Activated naive CD8-positive, alpha-beta T cell (primary cell): Measurements from ENCODE around the gene NUDCD3.
"Not testable (repeated sequence)": the region's sequence is repeated elsewhere in the genome, so short reads cannot be mapped to it uniquely, and the experiment has no call there.

Source experiments
- H3K27ac Mint-ChIP-seq: one replicate; pipeline ENCODE4 v1.8.0; 2021; ENCODE audit warnings: mixed read lengths
- H3K27me3 Mint-ChIP-seq: one replicate; pipeline ENCODE4 v1.8.0; 2021; ENCODE audit warnings: mixed read lengths
- H3K36me3 Mint-ChIP-seq: one replicate; pipeline ENCODE4 v1.8.0; 2021; ENCODE audit warnings: mixed read lengths
- H3K4me1 Mint-ChIP-seq: one replicate; pipeline ENCODE4 v1.8.0; 2021; ENCODE audit warnings: low read depth, mixed read lengths
- H3K4me3 Mint-ChIP-seq: one replicate; pipeline ENCODE4 v1.8.0; 2021; ENCODE audit warnings: mild to moderate bottlenecking, mixed read lengths
- H3K9me3 Mint-ChIP-seq: one replicate; pipeline ENCODE4 v1.8.0; 2021; ENCODE audit warnings: low read depth, mixed read lengths

The NUDCD3 gene

DNA sequence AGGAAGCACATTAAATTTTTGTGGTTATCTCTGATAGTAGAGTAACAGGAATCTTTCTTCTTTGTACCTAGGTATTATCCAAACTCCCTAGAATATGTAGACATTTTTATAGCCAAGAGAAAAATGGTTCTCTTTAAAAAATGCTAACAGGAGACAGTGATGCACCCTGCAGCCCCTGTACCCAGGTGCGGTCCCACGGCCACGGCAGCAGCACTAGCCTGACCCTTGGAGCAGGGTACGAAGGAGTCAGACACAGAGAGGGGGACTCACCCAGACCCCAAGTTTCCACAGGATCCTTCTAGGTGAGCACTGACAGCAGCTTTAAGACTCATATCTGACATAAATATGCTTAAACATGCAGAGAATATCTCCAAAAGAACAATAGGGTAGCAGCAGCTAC is 60.4 kb downstream of the NUDCD3 start:
- Mint-ChIP-seq H3K27me3 (no peaks in the 10 kb centered on the region), H3K27ac (no peak overlapping the region), H3K36me3 (peaks cover 7% of the 10 kb centered on the region), H3K4me1 (peaks cover 35% of the 10 kb centered on the region), H3K4me3 (no peak overlapping the region), H3K9me3 (no peaks in the 10 kb centered on the region)

- not testable (repeated sequence) for H3K9me3 Mint-ChIP-seq, H3K4me3 Mint-ChIP-seq, H3K27me3 Mint-ChIP-seq
- peaks cover 50% of the 10 kb centered on the region for H3K4me1 Mint-ChIP-seq
- peaks cover 21% of the 10 kb centered on the region for H3K36me3 Mint-ChIP-seq
- H3K27ac Mint-ChIP-seq, result peak overlapping the region; percentile 70
These were observed 65.7 kb downstream of the NUDCD3 start for GRCh38 chr7:44424762-44425161.

GRCh38 chr7:44416941-44417340 is 73.5 kb downstream of the NUDCD3 start:
- H3K36me3 Mint-ChIP-seq, result peaks cover 10% of the 10 kb centered on the region
- no peaks in the 10 kb centered on the region for H3K9me3 Mint-ChIP-seq
- H3K4me1 Mint-ChIP-seq, result peaks cover 35% of the 10 kb centered on the region
- H3K27me3 Mint-ChIP-seq, result no peaks in the 10 kb centered on the region
- no peak overlapping the region for H3K27ac Mint-ChIP-seq
- no peak overlapping the region for H3K4me3 Mint-ChIP-seq

DNA sequence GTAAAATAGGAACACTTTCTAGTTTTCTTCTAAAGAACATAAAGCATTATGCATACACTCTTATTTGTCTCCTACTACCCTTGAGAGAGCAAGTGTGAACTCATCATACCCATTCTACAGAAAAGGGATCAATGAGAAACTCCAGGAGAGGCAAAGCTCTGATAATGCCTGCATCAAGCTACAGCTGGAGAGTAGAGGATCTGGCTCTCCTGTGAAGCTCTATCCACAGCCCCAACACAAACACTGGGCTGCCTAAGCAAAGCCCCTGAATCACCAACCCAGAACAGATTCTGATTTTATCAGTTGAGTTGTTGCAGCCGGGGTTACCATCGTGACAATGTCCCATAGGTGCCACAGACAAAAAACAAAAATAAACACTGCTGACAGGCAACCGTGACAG is 74.9 kb downstream of the NUDCD3 start:
- H3K27ac Mint-ChIP-seq, result peak overlapping the region; percentile 31
- peaks cover 17% of the 10 kb centered on the region for H3K36me3 Mint-ChIP-seq
- peaks cover 37% of the 10 kb centered on the region for H3K4me1 Mint-ChIP-seq
- H3K4me3 Mint-ChIP-seq, result no peak overlapping the region
- no peaks in the 10 kb centered on the region for H3K9me3 Mint-ChIP-seq
- H3K27me3 Mint-ChIP-seq, result no peaks in the 10 kb centered on the region

- H3K36me3 Mint-ChIP-seq, result peaks cover 18% of the 10 kb centered on the region
- H3K4me3 Mint-ChIP-seq, result no peak overlapping the region
- H3K27ac Mint-ChIP-seq, result peak overlapping the region; percentile 46
- H3K27me3 Mint-ChIP-seq, result no peaks in the 10 kb centered on the region
- peaks cover 33% of the 10 kb centered on the region for H3K4me1 Mint-ChIP-seq
- no peaks in the 10 kb centered on the region for H3K9me3 Mint-ChIP-seq
These were observed 75.4 kb downstream of the NUDCD3 start for GRCh38 chr7:44415047-44415446.

GRCh38 chr7:44411306-44411705 is 79.2 kb downstream of the NUDCD3 start:
- Mint-ChIP-seq H3K27ac (no peak overlapping the region), H3K27me3 (no peaks in the 10 kb centered on the region), H3K4me1 (peaks cover 39% of the 10 kb centered on the region), H3K9me3 (no peaks in the 10 kb centered on the region), H3K36me3 (peaks cover 22% of the 10 kb centered on the region), H3K4me3 (no peak overlapping the region)

DNA sequence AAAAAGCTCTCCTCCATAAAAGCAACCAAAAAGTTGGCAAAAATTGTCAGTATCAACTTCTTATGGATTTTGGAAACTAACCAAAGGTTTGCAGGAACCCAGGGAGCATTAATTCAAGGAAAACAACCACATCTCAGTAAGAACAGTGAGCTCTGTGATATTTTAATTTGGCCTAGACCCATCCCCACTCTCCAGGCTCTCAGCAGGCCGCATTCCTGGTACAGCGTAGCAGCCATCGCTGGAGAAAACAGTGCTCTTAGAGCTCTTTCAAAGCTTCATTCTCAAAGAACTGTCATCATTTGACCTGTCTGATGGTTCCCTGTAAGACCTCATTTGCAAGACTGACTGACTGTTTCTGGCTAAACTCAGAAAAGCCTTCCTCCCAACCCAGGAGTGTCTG is 81.9 kb downstream of the NUDCD3 start:
- H3K27ac Mint-ChIP-seq, result no peak overlapping the region
- H3K36me3 Mint-ChIP-seq, result peaks cover 21% of the 10 kb centered on the region
- no peaks in the 10 kb centered on the region for H3K27me3 Mint-ChIP-seq
- H3K4me3 Mint-ChIP-seq, result no peak overlapping the region
- H3K9me3 Mint-ChIP-seq, result no peaks in the 10 kb centered on the region
- H3K4me1 Mint-ChIP-seq, result peaks cover 27% of the 10 kb centered on the region

GRCh38 chr7:44403775-44404174 is 86.7 kb downstream of the NUDCD3 start:
- Mint-ChIP-seq H3K9me3 (no peaks in the 10 kb centered on the region), H3K36me3 (peaks cover 2% of the 10 kb centered on the region), H3K27me3 (no peaks in the 10 kb centered on the region), H3K27ac (no peak overlapping the region), H3K4me1 (peaks cover 12% of the 10 kb centered on the region), H3K4me3 (no peak overlapping the region)

GRCh38 chr7:44403176-44403759 is 87.2 kb downstream of the NUDCD3 start:
- H3K27ac Mint-ChIP-seq, result no peak overlapping the region
- no peak overlapping the region for H3K4me3 Mint-ChIP-seq
- peaks cover 2% of the 10 kb centered on the region for H3K36me3 Mint-ChIP-seq

GRCh38 chr7:44402401-44403060 is 87.9 kb downstream of the NUDCD3 start:
- H3K4me1 Mint-ChIP-seq, result peaks cover 4% of the 10 kb centered on the region
- H3K36me3 Mint-ChIP-seq, result peaks cover 2% of the 10 kb centered on the region
- H3K27ac Mint-ChIP-seq, result no peak overlapping the region

More at GRCh38 chr7:44403176-44403759, 87.2 kb downstream of the NUDCD3 start:
- Mint-ChIP-seq H3K27me3 (no peaks in the 10 kb centered on the region), H3K4me1 (peaks cover 9% of the 10 kb centered on the region), H3K9me3 (no peaks in the 10 kb centered on the region)

GRCh38 chr7:44401692-44402091 is 88.8 kb downstream of the NUDCD3 start:
- Mint-ChIP-seq H3K36me3 (peaks cover 2% of the 10 kb centered on the region), H3K4me1 (peaks cover 4% of the 10 kb centered on the region), H3K4me3 (no peak overlapping the region), H3K27ac (no peak overlapping the region), H3K9me3 (no peaks in the 10 kb centered on the region), H3K27me3 (no peaks in the 10 kb centered on the region)

More at GRCh38 chr7:44402401-44403060, 87.9 kb downstream of the NUDCD3 start:
- H3K27me3 Mint-ChIP-seq, result no peaks in the 10 kb centered on the region
- no peak overlapping the region for H3K4me3 Mint-ChIP-seq
- no peaks in the 10 kb centered on the region for H3K9me3 Mint-ChIP-seq

DNA sequence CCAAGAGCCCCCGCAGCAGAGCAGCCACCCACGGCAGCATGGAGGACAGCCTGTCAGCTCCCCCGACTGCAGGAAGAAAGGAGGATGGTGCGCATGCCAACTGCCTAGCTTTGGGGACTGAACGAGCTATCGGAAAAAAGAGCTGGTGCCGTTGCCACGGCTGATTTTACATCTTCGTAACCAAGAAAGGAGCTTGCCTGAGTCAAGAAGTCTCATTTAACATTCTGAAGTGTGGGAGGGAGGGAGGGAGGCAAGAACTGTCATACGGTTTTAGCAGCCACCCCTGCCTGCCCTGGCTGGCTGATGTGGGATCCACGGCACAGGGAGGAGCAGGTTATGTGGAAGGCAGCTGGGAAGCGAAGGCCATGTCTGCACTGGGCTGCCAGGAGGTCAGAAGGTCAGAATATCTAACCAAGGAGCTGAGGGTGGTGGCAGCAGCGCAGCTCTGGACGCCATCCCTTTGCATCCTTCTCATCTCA is 90.4 kb downstream of the NUDCD3 start:
- H3K36me3 Mint-ChIP-seq, result peaks cover 2% of the 10 kb centered on the region
- H3K27ac Mint-ChIP-seq, result no peak overlapping the region
- no peaks in the 10 kb centered on the region for H3K27me3 Mint-ChIP-seq
- H3K9me3 Mint-ChIP-seq, result no peaks in the 10 kb centered on the region
- H3K4me1 Mint-ChIP-seq, result peaks cover 4% of the 10 kb centered on the region
- H3K4me3 Mint-ChIP-seq, result no peak overlapping the region

DNA sequence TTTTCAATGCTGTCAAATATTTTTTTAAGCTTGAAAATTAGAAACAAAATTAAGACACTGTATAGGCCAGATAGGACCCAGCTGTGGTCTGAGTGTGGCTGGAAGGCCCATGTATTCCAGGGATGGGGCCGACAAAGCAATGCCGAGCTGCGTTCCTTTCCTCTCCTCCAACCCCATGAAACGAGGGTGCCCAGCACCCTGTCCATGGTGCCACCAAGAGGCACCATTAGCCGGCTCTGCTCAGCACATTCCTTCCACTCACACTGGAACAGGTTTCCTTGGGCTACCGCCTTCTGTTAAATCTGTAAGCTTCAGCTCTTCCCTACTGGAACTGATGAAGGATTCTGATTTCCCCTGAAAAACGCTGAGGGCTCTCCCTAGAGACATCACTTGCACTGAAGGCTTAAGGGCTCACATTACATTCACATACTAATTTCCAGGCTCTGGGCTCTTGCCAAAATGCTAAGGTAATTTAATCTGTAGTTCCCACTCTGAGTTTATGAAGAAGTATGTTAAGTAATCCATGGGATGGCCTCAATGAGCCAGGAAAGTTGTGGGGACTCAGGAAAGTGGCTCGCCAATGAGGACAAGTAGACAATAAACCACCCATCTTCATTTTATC is 91.4 kb downstream of the NUDCD3 start:
- H3K4me3 Mint-ChIP-seq, result no peak overlapping the region
- H3K9me3 Mint-ChIP-seq, result no peaks in the 10 kb centered on the region
- H3K36me3 Mint-ChIP-seq, result peaks cover 2% of the 10 kb centered on the region
- peaks cover 4% of the 10 kb centered on the region for H3K4me1 Mint-ChIP-seq
- H3K27me3 Mint-ChIP-seq, result no peaks in the 10 kb centered on the region
- H3K27ac Mint-ChIP-seq, result no peak overlapping the region

DNA sequence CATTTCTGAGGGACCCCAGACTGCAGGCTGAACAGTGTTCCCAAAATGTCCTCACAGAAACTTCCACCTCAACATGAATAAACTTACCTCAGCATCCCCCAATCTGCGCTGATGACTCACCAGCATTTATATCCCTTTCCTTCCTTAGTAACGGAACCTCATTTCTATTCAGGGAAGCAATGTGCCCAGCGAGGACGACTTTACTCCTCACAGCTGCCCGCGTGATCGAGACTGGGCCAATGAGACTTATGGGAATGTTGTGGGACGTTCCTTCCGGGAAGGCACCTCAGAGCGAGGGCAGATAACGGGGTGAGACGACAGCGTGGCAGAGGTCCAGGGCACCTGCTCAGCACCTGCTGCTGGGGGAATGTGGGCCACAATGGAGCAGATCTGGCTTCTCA is 91.9 kb downstream of the NUDCD3 start:
- Mint-ChIP-seq H3K27ac (no peak overlapping the region), H3K4me1 (peaks cover 4% of the 10 kb centered on the region), H3K27me3 (no peaks in the 10 kb centered on the region), H3K9me3 (no peaks in the 10 kb centered on the region), H3K4me3 (no peak overlapping the region), H3K36me3 (no peaks in the 10 kb centered on the region)

DNA sequence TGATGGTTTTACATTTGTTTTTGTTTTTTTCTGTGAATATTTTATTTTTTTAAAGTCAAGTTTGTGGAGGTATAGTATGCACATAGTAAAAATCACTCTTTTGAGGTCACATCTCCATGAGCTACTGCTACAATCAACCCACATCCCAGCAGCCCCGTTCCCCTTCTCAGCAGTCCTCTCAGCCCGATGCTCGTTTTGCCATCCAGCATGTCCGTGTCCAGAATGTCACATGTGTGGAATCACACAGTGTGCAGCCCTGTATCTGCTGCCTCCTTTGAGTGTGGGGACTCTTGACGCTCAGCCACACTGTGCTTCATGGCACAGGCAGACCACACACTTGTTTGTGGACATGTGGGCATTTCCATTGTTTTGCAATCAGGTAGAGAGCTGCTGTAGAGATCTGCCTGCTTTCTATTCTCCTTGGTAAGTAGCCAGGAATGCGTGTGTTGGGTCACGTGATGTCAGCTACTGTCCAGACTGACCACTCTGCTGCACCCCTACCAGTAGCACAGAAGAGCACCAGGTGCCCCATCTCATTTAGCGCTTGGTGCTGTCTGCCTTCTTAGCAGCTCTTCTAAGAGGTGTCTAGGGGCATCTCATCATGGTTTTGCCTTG is 93.4 kb downstream of the NUDCD3 start:
- Mint-ChIP-seq H3K36me3 (no peaks in the 10 kb centered on the region), H3K9me3 (no peaks in the 10 kb centered on the region), H3K4me1 (peaks cover 4% of the 10 kb centered on the region), H3K27ac (peak overlapping the region; percentile 41), H3K4me3 (no peak overlapping the region), H3K27me3 (no peaks in the 10 kb centered on the region)
